Measurements from ENCODE around the gene MAGI1.
A peak's percentile ranks its signal among the peaks of the same experiment; 100 is the strongest.

Gene MAGI1

GRCh38 chr3:65351753-65352152, 687.0 kb downstream of the MAGI1 start:
- no peak for DNase-seq (ENCODE audit: low spot score)

GRCh38 chr3:65350801-65351476, 687.8 kb downstream of the MAGI1 start:
- no peak for DNase-seq (ENCODE audit: low spot score)

GRCh38 chr3:65348398-65348995, 690.2 kb downstream of the MAGI1 start:
- DNase-seq (ENCODE audit: low spot score) = no peak

- DNase-seq (ENCODE audit: low spot score) = no peak
Measured at GRCh38 chr3:65347166-65347565, 691.6 kb downstream of the MAGI1 start.

- DNase-seq (ENCODE audit: low spot score) = no peak
Measured at GRCh38 chr3:65344846-65345245, 693.9 kb downstream of the MAGI1 start.

GRCh38 chr3:65344444-65344843, 694.3 kb downstream of the MAGI1 start:
- no peak for DNase-seq (ENCODE audit: low spot score)

- no peak for DNase-seq (ENCODE audit: low spot score)
Measured at GRCh38 chr3:65343736-65344135, 695.0 kb downstream of the MAGI1 start.

GRCh38 chr3:65343026-65343425, 695.7 kb downstream of the MAGI1 start:
- DNase-seq (ENCODE audit: low spot score) = no peak

- DNase-seq (ENCODE audit: low spot score) = peak; percentile 44
Measured at GRCh38 chr3:65342084-65342683, 696.5 kb downstream of the MAGI1 start.

GRCh38 chr3:65339192-65339740, 699.5 kb downstream of the MAGI1 start:
- DNase-seq (ENCODE audit: low spot score) = no peak

GRCh38 chr3:65338571-65338970, 700.1 kb downstream of the MAGI1 start:
- no peak for DNase-seq (ENCODE audit: low spot score)

- DNase-seq (ENCODE audit: low spot score) = no peak
Measured at GRCh38 chr3:65335587-65335986, 703.1 kb downstream of the MAGI1 start.

GRCh38 chr3:65334045-65334665, 704.6 kb downstream of the MAGI1 start:
- DNase-seq (ENCODE audit: low spot score) = no peak

- DNase-seq (ENCODE audit: low spot score) = no peak
Measured at GRCh38 chr3:65331730-65332129, 707.0 kb downstream of the MAGI1 start.

GRCh38 chr3:65330072-65330471, 708.6 kb downstream of the MAGI1 start:
- no peak for DNase-seq (ENCODE audit: low spot score)

- no peak for DNase-seq (ENCODE audit: low spot score)
Measured at GRCh38 chr3:65328148-65328547, 710.6 kb downstream of the MAGI1 start.

- no peak for DNase-seq (ENCODE audit: low spot score)
Measured at GRCh38 chr3:65326574-65326973, 712.1 kb downstream of the MAGI1 start.

- no peak for DNase-seq (ENCODE audit: low spot score)
Measured at GRCh38 chr3:65322910-65323309, 715.8 kb downstream of the MAGI1 start.

GRCh38 chr3:65318231-65318630, 720.5 kb downstream of the MAGI1 start:
- DNase-seq (ENCODE audit: low spot score) = no peak

- DNase-seq (ENCODE audit: low spot score) = no peak
Measured at GRCh38 chr3:65314916-65315315, 723.8 kb downstream of the MAGI1 start.

GRCh38 chr3:65314269-65314668, 724.4 kb downstream of the MAGI1 start:
- no peak for DNase-seq (ENCODE audit: low spot score)

- DNase-seq (ENCODE audit: low spot score) = no peak
Measured at GRCh38 chr3:65313666-65314065, 725.1 kb downstream of the MAGI1 start.

- no peak for DNase-seq (ENCODE audit: low spot score)
Measured at GRCh38 chr3:65305836-65306235, 732.9 kb downstream of the MAGI1 start.
